ENCODE measurements around the gene AATF.

DNA sequence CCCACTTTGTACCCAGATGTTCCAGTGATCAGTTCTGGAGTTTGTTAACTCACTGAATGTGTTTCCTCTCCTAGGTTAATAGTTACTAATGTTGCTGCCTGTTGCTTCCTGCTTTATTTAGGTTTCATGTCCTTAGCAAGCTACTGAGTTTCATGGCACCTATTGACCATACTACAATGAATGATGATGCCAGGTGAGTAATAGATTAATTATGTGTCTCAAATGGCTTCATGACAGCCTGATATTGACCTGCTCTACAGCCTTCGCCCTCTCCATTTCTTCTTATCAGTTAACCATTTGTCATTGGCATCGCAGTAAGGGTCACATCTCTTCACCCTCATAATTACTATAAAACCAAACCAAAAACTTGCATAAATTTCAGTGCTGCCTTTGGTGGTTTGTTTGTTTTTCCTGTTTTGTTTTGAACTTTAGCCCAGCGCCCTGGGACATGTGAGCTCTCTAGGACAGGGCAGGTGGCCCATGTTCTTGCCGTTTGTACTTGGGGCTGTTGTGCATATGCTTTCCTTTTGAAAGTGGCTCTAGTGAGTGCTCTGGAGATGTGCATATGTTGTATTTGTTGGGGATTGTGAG is 82.8 kb downstream of the AATF start:
- TF ChIP-seq ZSCAN20 (CRISPR knock-in tag; IDR thresholded peaks at IDR 0.05) (no peak), BCL3 (IDR thresholded peaks at IDR 0.05) (no peak), RFX5 (IDR thresholded peaks at IDR 0.05) (no peak), ATOH8 (CRISPR knock-in tag; IDR thresholded peaks at IDR 0.05; ENCODE audit: low read depth) (no peak), CHD2 (IDR thresholded peaks at IDR 0.05; ENCODE audit: low read length, partially characterized antibody) (no peak), POLR2A (IDR thresholded peaks at IDR 0.05; ENCODE audit: low read length) (no peak), SMC3 (IDR thresholded peaks at IDR 0.05) (no peak), CEBPB (IDR thresholded peaks at IDR 0.05) (no peak), JUN (IDR thresholded peaks at IDR 0.05) (no peak), MAZ (IDR thresholded peaks at IDR 0.05; ENCODE audit: borderline replicate concordance, low read depth, low read length) (no peak), E2F6 (IDR thresholded peaks at IDR 0.05; ENCODE audit: borderline replicate concordance, low read depth) (no peak), HDAC2 (IDR thresholded peaks at IDR 0.05) (no peak)
- TF ChIP-seq, protein P1, sequence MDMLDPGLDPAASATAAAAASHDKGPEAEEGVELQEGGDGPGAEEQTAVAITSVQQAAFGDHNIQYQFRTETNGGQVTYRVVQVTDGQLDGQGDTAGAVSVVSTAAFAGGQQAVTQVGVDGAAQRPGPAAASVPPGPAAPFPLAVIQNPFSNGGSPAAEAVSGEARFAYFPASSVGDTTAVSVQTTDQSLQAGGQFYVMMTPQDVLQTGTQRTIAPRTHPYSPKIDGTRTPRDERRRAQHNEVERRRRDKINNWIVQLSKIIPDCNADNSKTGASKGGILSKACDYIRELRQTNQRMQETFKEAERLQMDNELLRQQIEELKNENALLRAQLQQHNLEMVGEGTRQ (IDR thresholded peaks at IDR 0.05), result no peak
- TF ChIP-seq, protein P2, sequence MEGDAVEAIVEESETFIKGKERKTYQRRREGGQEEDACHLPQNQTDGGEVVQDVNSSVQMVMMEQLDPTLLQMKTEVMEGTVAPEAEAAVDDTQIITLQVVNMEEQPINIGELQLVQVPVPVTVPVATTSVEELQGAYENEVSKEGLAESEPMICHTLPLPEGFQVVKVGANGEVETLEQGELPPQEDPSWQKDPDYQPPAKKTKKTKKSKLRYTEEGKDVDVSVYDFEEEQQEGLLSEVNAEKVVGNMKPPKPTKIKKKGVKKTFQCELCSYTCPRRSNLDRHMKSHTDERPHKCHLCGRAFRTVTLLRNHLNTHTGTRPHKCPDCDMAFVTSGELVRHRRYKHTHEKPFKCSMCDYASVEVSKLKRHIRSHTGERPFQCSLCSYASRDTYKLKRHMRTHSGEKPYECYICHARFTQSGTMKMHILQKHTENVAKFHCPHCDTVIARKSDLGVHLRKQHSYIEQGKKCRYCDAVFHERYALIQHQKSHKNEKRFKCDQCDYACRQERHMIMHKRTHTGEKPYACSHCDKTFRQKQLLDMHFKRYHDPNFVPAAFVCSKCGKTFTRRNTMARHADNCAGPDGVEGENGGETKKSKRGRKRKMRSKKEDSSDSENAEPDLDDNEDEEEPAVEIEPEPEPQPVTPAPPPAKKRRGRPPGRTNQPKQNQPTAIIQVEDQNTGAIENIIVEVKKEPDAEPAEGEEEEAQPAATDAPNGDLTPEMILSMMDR (IDR thresholded peaks at IDR 0.05), result no peak
